HG02840 (cell line): Measurements from ENCODE around the gene KL.
A peak's percentile ranks its signal among the peaks of the same experiment; 100 is the strongest.

Experiments
- ATAC-seq: cut with Tn5 transposase; IDR thresholded peaks from one replicate; pipeline ENCODE4 v1.9.1; 2021; ENCODE audit warnings: mild to moderate bottlenecking, moderate library complexity, moderate number of reproducible peaks; ENCODE audit not compliant: unreplicated experiment, low FRiP score

KL gene

GRCh38 chr13:33033051-33033812, 17.0 kb downstream of the KL start:
- ATAC-seq, result no peak

- no peak for ATAC-seq
These were observed 17.8 kb downstream of the KL start for GRCh38 chr13:33033986-33034385.

GRCh38 chr13:33034882-33035520, 18.8 kb downstream of the KL start:
- no peak for ATAC-seq

DNA sequence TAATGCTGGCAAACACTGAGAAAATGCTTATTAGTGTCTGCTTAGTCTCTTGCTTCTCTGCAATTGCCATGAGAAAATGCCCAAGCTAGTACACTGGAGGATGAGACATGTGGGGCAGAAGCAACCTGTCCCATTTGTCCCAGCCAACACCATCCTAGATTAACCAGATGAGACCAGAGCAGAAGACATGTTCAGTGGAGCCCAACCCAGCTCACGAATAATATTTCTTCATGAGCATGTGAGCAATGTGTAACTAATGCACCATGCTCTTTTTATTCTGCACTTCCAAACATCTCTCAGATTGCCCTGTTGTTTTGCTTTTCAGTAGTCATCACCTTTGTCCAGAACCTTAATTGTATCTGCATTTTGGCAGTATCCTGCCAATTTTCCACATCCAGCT, 21.4 kb downstream of the KL start:
- no peak for ATAC-seq

DNA sequence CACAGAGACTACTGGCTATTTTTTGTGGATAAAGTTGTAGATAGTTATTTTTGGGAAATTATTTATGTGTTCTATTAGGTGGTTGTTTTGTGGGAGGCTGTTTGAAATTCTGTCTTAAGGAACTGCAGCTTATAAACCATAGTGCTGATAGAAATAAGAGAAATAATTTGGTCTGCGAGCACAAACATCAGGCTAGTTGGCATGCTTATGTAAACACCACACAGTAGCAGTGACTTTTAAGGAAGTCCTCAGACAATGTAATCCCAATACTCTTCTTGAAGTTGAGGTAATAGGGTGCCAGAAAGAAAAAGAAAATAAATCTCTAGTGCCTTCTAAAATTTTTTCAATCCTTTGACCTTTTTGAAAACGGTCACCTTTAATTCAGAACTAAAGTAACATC, 23.9 kb downstream of the KL start:
- ATAC-seq, result no peak

- no peak for ATAC-seq
These were observed 29.8 kb downstream of the KL start for GRCh38 chr13:33045851-33046592.

DNA sequence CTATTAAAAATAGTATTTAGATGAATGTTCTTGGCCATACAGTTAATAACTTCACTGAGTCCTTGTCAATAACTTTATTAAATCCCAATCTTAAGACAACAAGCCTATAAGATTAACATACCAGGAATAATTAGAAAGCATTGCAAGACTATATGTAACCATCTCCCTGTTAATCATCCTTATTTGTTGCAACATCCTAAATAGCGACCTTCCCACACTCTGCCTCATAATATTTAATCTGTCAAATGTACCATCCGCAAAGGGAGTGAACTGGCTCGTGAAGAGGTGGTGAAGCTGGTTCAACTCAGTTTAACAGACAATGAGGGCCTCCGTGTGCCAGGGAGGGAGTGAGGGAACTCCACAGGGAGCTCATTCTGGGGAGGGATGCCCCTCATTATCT, 33.9 kb downstream of the KL start:
- no peak for ATAC-seq

DNA sequence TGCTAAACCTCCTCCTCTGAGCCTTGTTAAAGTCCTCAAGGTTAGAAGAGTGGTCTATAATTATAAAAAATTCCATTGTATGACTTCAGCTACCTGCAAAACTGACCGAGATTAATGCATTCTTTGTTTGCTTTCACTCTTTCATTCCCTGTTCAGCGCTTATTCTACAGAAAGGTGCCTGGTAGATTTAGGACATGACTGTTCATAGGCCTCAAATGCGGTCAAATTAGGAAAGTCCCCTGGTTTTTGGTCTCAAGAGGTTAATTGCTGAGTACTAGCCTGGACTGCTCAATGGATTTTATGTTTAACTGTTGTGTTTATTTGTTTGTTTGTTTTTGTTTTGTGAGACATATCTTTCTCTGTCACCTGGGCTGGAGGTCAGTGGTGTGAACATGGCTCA, 35.4 kb downstream of the KL start:
- peak; percentile 67 for ATAC-seq

GRCh38 chr13:33052506-33053280, 36.5 kb downstream of the KL start:
- no peak for ATAC-seq

DNA sequence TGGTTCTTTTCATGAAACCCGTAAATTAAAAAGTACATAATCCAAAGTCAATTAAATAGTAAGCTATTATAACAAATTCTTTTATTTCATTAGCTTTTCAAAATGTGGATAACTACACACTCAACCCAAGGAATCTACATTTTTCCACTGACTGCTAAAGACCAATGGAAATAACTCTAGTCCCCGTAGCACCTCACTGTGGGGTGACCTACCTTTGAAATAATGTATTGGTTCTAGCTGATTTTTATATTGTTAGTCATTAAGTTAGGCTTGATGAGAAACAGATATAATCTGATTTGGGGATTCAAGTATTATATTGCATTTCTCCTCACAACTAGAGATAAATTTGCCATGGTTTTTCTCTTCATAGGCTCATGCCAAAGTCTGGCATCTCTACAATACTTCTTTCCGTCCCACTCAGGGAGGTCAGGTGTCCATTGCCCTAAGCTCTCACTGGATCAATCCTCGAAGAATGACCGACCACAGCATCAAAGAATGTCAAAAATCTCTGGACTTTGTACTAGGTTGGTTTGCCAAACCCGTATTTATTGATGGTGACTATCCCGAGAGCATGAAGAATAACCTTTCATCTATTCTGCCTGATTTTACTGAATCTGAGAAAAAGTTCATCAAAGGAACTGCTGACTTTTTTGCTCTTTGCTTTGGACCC, 37.3 kb downstream of the KL start:
- no peak for ATAC-seq

- no peak for ATAC-seq
These were observed 41.0 kb downstream of the KL start for GRCh38 chr13:33057019-33057780.

GRCh38 chr13:33058776-33059327, 42.6 kb downstream of the KL start:
- no peak for ATAC-seq

GRCh38 chr13:33060815-33061214, 44.6 kb downstream of the KL start:
- ATAC-seq, result no peak

DNA sequence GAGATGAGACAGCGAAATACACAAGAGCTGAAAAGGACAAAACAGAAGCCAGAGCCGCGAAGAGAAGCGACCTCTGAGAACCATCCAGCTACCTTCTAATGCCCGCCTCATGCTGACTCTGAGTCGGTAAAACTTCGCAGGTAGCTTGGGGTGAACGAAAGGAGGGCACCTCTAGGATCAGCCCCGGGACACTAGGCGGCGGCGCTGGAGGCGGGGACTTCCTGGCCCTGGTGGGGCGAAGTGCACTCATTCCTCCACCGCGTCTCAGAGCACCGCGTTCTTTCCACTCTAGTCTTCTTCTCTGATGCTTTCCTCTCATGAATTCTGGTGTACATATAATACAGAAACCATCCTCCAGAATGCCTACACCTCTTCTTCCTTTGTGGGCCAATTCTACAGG, 50.1 kb downstream of the KL start:
- no peak for ATAC-seq

DNA sequence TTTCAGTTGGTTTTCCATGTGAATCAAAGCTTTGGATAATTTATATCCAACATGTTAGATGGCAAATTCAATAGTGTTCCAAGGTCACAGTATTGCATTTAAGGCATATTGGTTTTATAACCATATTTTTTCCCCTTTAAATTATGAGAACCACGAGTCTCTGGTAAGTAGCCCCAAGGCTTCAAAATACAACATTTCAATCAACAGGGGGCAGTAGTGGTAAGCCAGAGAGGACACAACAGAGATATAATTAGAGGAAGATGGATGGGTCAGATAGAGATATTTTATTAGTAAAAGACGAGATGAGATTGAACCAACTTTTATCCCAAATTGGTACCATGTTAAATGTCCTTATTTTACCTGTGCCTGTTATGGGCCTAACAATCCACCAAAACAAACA, 53.1 kb downstream of the KL start:
- ATAC-seq, result no peak

GRCh38 chr13:33070713-33071112, 54.5 kb downstream of the KL start:
- ATAC-seq, result no peak

- ATAC-seq, result no peak
These were observed 56.1 kb downstream of the KL start for GRCh38 chr13:33072282-33072681.

DNA sequence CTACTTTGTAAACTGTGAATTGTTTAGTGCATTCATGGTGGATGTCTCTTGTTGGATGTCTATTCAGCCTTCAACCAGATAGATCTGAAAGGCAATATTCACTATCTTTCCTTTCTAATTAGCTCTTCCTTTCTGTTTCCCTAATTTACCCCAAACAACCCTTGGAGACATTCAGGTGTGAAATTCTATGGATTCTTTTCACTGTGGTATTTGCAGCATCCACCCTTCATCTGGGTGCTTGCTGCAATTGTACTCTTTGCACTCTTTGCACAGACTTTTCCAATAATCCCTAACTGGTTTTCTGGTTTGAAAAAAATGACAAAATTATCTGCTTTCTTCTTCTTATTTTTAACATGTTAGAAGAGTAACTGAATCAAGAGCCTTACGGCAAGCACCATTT, 56.5 kb downstream of the KL start:
- ATAC-seq, result no peak

DNA sequence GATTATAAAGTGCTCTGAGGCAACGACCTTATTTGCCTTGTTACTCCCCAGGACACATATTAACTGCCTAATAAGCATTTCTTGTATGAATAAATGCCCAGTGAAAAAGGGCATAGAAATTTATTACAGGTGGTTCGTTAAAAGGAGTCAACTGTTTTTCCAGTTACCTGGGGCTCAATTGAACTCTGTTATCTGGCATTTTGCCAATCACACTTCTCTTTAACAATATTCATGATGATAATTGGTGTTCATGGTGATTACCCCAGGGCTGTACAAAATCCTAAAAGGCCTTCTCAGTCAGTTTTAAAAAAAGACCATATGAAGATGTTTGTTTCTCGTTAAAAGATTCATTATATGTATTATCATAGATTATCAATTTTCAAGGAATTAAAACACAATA, 57.1 kb downstream of the KL start:
- ATAC-seq, result no peak
